Activated CD4-positive, CD25-positive, alpha-beta regulatory T cell treated with anti-CD3 and anti-CD28 coated beads, Interleukin-2, amount 50 U/mL, for 72 hours (primary cell): Measurements from ENCODE around the gene DCDC2B.

Experiments used
- DNase-seq: peaks from one replicate; pipeline ENCODE4 v3.0.0; 2021

DCDC2B gene

GRCh38 chr1:32197074-32197473, 11.8 kb upstream of the DCDC2B start:
- DNase-seq: no peak

GRCh38 chr1:32197837-32198236, 11.1 kb upstream of the DCDC2B start:
- no peak for DNase-seq

GRCh38 chr1:32198237-32199042, 10.4 kb upstream of the DCDC2B start:
- no peak for DNase-seq

DNA sequence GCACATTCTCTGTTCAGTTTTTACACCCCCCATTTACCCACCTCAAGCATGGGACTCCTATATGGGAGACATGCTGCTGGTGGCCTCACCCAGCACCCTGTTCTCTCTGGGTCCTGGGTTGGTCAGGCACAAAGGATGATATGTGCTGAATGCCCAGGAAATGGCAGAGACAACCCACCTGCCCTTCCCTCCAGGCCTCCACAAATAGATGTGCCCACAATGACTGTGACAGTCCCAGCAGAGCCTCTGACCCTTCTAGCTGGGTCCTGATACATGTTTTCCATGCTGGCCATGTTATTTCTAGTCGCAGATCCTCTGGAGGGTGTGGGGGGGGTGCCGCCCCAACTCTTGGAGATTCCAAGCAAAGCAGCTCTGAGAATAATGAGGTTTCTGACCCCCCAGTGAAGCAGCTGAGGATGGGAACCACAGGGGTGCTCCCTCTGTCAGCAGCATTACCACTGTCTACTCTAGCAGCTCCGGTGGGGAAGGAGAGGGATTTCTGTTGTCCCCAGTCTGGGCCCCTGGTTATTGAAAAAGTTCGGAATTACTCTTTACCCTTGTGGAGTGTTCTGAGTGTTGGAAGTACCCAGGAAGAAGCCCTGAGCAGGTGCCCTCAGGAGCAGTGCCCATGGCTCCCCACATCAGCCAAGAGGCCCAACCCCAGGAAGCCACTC, 9.7 kb upstream of the DCDC2B start:
- DNase-seq: no peak

DNA sequence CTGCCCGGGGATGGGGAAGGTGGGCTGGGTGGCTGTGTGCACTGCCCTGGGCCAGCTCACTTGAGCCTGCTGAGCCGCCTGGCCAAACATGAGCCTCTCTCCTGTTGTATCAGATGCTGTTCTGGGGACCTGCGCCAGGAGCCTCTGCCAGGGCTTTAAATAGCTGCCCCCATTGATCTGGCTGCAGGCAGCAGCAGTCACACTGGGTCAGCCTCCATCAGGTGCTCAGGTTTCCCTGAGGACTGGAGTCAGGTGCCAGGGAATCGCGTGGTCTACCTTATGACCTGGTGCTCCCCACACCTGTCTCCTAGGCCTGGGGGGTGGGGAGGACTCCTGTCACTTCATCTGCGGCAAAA, 9.2 kb upstream of the DCDC2B start:
- DNase-seq: no peak

DNA sequence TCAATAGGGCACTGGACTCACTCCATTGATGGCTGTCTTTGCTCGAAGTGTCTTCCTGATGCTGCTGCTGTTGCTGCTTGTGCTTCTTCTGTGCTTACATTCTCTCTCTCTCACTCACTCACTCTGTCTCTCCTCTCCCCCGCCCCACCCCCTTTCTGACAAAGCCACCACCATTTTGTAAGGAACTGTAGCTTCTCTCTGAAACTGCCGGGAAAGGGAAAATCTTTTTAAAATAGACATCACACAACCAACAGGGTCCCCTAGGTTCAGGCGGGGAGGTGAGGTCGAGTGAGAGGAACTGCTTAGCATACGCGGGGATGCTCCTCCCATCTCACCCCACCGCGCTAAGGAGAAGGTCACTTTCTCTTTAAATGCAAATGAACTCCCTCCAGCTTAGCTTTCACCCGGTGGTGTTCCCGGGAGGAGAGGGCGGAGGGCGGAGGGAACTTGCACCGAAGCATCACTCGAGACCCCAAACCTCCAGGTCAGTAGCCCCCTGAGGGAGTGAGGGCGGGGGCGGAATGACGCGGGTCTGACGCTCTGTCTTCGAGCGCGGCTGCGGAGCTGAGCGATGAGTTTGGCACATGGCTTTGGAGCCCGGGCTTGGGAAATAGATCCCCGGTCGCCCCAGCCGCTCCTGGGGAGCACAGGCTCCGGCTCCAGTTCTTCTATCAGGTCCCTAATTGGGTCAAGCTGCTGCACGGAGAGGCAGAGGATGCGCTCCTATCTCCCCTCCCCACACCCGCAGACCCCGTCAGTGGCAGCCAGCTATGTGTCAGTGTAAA, 8.5 kb upstream of the DCDC2B start, which contains the start of gene CCDC28B:
Gene CCDC28B, plus strand, starts transcription at position 370 of the 785 bp plus-strand sequence. CDS start 1,341 bp downstream, outside the sequence.
- DNase-seq: peak; percentile 46

- peak; percentile 60 for DNase-seq
Measured at GRCh38 chr1:32201011-32201855, 7.7 kb upstream of the DCDC2B start.

DNA sequence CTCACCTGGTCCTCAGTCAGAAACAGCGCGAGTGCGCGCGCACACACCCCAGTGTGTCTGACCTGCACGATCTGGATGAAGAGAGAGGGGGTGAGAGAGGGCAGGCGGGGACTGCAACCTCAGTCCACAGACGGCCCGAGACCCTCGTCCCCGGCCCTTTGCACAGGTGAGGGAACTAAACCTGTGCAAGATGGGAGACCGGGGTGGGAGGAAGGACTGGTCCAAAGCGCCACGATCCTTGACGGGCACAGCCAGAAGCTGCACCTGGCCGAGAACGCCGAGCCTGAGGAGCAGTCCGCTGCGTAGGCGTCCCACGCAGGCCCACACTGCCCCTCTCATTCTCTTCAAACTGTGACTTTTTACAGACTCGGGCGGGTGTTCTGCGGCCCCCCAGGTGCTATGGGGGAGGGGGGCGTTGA, 3.9 kb upstream of the DCDC2B start:
- no peak for DNase-seq

DNA sequence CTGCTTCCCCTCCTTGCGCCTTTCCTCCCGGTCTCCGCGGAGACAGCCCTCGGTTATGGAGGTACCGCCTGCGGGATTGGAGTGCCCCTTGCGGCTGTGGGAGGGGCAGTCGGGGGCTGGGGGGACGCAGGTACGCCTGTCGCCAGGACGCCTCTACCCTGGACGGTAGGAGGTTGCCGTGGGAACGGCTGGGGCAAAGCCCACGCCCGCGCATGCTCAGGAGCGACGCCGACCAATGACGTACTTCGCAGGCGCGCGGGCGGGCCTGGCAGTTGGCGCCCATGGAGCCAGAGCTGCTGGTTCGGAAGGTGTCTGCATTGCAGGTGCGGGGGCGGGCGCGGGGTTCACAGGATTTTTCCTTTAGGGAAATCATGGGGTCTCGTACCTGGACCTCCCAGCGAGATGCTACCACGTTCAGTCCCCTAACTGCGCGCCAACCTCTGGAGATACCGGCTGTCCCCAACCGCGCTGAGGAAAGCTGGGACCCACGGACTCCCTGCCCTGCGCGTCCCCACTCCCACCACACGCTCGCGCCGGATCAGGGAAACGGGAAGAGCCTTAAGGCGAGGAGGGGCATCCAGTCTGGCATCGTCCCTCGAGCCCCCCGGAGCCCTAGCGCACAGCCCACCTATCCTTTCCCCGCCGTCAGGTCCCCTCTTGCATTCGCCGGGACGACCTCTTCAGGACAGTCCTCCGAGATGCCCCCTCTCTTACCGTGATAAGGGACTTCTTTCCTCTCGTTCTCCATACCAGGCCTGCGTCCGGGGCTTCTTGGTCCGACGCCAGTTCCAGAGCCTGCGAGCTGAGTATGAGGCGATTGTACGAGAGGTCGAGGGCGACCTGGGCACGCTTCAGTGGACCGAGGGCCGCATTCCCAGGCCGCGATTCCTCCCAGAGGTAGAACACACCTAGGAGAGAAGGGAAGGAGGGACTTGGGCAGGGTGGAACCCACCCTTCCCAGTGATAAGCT, 3.2 kb upstream of the DCDC2B start, which contains the start of gene IQCC:
Gene IQCC, plus strand, starts transcription at position 271 of the 970 bp plus-strand sequence. Its CDS starts 11 bp downstream, at position 282.
- DNase-seq: peak; percentile 85

DNA sequence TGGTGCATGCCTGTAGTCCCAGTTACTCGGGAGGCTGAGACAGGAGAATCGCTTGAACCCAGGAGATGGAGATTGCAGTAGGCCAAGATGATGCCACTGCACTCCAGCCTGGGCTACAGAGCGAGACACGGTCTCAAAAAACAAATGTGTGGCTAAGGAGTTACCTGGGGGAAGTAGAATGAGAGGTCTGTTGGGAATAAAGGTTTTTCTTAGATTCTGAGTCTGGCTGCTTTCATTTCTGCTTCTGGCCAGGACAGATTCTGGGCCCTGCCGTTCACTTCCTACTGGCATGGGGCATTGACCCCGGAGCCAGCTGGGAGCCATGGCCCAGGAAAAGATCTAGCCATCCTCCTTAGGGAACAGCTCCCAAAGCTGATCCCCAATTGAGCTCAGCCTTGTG, 420 bp upstream of the DCDC2B start:
- no peak for DNase-seq

DNA sequence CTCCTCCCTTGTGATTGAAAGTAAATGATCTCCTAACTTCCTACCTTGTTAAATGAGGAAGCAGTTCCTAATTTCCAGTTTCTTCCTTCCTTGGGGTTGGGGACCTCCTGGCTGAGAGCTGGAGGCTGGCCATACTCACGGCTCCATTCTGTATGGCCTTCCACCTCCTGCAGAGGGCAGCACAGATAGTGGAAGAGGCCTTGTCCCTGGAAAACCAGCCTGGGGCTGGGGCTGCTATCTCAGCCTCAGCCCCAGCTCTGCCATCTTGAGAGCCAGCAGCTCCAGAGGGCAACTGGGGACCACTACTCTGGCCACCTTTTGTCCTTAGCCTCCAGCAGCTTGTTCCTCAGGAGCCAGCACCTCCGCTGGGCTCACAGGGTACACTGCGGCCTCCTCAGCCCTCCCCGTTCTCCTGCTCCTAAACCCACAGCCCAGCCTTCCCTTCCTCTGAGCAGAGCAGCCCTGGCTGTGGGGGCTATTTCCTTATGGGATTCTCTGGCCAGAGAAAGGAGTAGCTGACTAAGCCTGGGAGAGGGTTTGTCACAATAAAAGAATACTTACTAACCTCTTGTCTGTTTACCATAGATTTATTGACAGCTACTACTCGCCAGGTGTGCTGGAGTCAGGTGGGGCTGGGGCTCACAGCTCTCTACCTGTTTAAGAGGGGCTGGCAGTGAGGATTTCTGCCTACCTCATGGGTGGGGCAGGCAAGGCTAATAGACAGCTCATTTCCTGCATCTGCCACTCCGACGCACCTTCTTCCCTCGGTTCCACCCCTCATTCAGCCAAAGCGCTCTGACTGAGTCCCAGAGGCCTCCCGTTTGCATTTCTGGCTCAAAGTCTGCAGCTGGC, 7.0 kb downstream of the DCDC2B start:
- DNase-seq: peak; percentile 51

DNA sequence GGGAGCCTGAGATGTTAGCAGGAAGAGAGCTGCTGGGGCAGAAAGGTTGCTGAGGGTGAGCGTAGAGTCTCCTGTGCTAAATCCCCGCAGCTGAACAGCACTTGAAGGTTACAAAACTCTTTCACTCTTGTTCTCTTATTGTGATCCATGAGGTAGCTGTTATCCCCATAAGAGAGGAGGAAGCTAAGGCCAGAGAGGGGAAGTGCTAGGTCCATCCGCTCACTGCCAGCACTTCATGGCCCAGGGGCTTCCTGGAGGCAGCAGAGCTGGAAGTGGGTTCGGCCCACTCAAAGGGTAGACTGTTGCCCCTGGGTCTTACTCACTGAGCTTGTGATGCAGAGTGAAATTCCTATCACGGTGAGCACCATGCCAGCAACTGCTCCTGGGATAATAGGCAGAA, 7.7 kb downstream of the DCDC2B start:
- DNase-seq: no peak

- DNase-seq: no peak
Measured at GRCh38 chr1:32219022-32219421, 10.1 kb downstream of the DCDC2B start.

DNA sequence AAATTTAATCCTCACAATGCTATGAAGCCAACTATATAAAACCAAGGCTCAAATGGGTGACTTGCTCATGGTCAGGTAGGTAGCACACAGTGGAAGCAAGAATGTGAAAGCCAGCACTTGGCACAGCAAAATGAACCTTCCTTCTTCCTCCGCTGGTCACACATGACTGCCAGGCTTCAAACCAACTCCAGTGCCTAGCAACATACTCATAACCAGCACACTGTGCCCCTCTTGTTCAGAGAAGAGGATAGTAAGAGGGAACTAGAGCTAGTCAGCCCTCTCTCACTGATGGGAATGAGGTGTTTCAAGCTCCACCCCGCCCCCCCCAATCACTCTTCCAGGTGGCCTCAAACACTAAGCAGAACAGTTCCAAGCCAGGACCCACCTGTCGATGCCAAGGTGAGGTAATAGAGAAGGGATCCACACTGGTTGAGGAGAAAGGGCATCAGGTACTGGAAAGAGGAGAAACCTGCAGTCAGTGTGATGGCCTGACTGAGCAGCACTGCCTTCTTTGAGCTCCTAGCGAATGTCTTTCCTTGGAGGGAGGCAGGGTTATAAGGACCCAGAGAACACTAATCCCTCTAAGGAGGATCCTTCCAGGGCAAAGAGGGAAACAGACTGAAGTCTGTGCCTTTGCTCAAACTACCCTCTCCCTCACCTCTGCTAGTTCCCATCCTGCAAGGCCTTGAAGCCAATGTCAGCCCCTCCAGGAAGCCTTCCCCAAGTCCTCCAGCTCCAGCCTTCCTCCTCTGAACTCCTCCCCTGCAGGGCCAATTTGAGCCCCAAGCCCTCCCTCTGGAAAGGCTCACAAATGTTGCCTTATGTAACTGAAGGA, 12.1 kb downstream of the DCDC2B start:
- DNase-seq: no peak

DNA sequence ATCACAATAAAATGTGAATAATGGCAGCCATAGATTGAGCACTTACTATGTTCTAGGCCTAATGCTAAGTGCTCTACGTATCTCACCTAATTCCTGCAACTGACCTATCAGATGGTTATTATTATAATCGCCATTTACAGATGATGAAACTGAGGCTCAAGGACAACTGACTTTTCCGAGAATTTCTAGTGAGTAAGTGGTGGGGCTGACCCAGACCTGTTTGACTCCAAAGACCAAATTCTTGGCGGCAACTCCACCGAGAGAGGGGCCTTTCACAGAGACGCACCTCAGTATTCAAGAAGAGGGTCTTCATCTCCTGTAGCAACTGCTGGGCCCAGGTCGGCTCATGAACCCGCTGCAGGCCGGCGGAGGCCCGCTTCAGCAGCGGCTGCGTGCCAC, 12.7 kb downstream of the DCDC2B start:
- DNase-seq: no peak

DNA sequence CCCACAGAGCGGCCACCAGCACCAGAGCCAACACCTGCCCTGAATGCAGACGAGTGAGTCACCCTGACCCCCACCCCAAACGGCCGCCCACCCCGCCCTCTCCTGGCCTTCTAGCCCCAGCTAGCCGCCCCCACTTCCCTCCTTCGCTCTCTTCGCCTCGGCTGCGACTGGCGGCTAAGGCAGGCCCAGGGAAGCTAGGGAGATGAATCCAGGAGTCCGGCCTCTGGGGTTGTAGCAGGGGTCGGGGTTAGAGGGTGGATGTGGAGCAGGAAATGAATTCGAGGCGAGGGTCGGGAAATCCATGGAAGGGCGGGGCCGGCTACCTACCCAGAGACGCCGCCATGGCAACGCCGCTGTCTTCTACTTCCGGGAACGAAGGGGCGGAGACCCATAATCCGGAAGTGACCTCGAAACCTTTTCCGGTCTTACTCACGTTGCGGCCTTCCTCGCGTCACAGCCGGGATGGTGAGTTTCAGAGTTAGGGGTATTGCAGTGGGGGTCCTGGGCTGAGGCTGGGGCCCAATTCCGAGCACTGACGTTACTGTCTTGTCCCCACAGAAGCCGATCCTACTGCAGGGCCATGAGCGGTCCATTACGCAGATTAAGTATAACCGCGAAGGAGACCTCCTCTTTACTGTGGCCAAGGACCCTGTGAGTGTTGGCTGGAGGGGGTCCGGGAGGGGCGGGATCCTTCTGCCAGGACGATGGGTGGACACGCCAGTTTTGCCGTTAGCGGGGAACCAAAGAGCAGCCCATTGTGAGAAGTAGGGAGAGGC, 13.3 kb downstream of the DCDC2B start, which contains the start of the genes EIF3I and TMEM234:
Gene EIF3I, plus strand, starts transcription at position 428 of the 776 bp plus-strand sequence. Its CDS starts 35 bp downstream, at position 463.
Gene TMEM234, minus strand, starts transcription at position 374 of the 776 bp plus-strand sequence. Its CDS starts 31 bp downstream, at position 343.
- DNase-seq: peak; percentile 86

- no peak for DNase-seq
Measured at GRCh38 chr1:32223683-32224082, 14.8 kb downstream of the DCDC2B start.

- DNase-seq: no peak
Measured at GRCh38 chr1:32224285-32224684, 15.4 kb downstream of the DCDC2B start.
